Heart right ventricle (tissue), 16 donors: ENCODE measurements around the gene SRGAP1. TPM values are rescaled to one million over a fixed set of nuclear protein-coding genes. Genes with fewer than 3 reads are reported as not detected.

ENCODE experiments used
- ATAC-seq, 8 donors: fragments of 200-7000 bp; cut with Tn5 transposase; one replicate each; pipeline ENCODE4 v1.9.1; 2020; ENCODE audit warnings: mild to moderate bottlenecking in 8 of 8, moderate library complexity in 8 of 8, moderate number of reproducible peaks in 1 of 8
- DNase-seq, 2 donors: peaks; one replicate each; pipeline ENCODE4 v3.0.0-alpha.2; 2020
- H3K27ac ChIP-seq, 10 donors: fragments of 200-600 bp; sonication (generic) in 2 of 10; one replicate each; pipeline versions ENCODE4 v1.5.0 to v1.8.0; 2020 to 2022; ENCODE audit warnings: mild to moderate bottlenecking in 3 of 10
- H3K27me3 ChIP-seq, 7 donors: fragments of 200-600 bp; one replicate each; pipeline ENCODE4 v1.8.0; 2021 to 2022; ENCODE audit warnings: mild to moderate bottlenecking in 2 of 7
- H3K36me3 ChIP-seq, 9 donors: fragments of 200-600 bp; sonication (generic) in 1 of 9; one replicate each; pipeline versions ENCODE4 v1.5.0 to v1.8.0; 2020 to 2022; ENCODE audit warnings: mild to moderate bottlenecking in 2 of 9
- H3K4me1 ChIP-seq, 9 donors: fragments of 200-600 bp; sonication (generic) in 1 of 9; one replicate each; pipeline versions ENCODE4 v1.5.0 to v1.8.0; 2020 to 2022; ENCODE audit warnings: mild to moderate bottlenecking in 4 of 9
- H3K4me3 ChIP-seq, 10 donors: fragments of 200-600 bp; sonication (generic) in 2 of 10; one replicate each; pipeline versions ENCODE4 v1.5.0 to v1.8.0; 2020 to 2022; ENCODE audit warnings: mild to moderate bottlenecking in 7 of 10, moderate library complexity in 2 of 10
- H3K9me3 ChIP-seq, 11 donors: fragments of 200-600 bp in 10 of 11; sonication (generic) in 2 of 11; one replicate each; pipeline versions ENCODE4 v1.5.0 to v1.8.0; 2013 to 2022; ENCODE audit warnings: mild to moderate bottlenecking in 2 of 11, control low read depth in 1 of 11, moderate library complexity in 1 of 11
- CTCF ChIP-seq, 9 donors: fragments of 200-600 bp; sonication (generic) in 2 of 9; IDR thresholded peaks; one replicate each; pipeline versions ENCODE4 v1.5.0 to v1.8.0; 2021 to 2022; ENCODE audit warnings: antibody characterized with exemption in 9 of 9, mild to moderate bottlenecking in 5 of 9, moderate library complexity in 1 of 9
- WGBS, 2 donors: extraction: QIAGEN DNeasy Blood & Tissue Kit; methylation state at CpG; one replicate each; pipeline ENCODE4 v1.1.7; 2013; ENCODE audit warnings: inconsistent platforms in 1 of 2; 5-methylcytosine and 5-hydroxymethylcytosine counted together
- intact Hi-C, 10 donors: fragments of 100-400 bp; cut with DNase I; formaldehyde crosslinking; loops; one replicate each; pipeline versions ENCODE4 v1.11.1 to v1.14.2; 2022
- polyA plus RNA-seq, 2 donors: library from polyadenylated mRNA; stranded (reverse); fragments of 200-250 nt; gene quantifications; one replicate each; pipeline ENCODE4 v1.2.3, GENCODE V29; 2013
- total RNA-seq, 10 donors: library from RNA; stranded (reverse); fragmentation: NEBNext Ultra II Directional in 3 of 10; extraction: Animal tissue kit (Norgen Biotek cat#: 25700) in 3 of 10; gene quantifications; one replicate each; pipeline versions ENCODE4 v1.2.1 to v1.2.4, GENCODE V29; 2021 to 2023
- donor health status: Arrhythmogenic right ventricular cardiomyopathy.
- donor health status: ischemic (EF 13 %, LVEDD 7.1; RV severe dilation, severe dysfunction).
- donor health status: healthy with polysubstance abuse.
- donor health status: DM: no; HTN: yes; CAD: no.
- donor health status: DM: no; HTN: no; CAD: no.
- donor health status: ischemic (EF 25% LVEDD 6.9; RV normal size, moderate dysfunction).
- donor health status: ischemic (EF 25% LVEDD 5.7; RV mildly dilated, moderate dysfunction).
- donor health status: healthy.
- donor health status: DM: yes; HTN: yes; CAD: no.
- donor health status: Ischemic cardiomyopathy.
- donor health status: ischemic (EF 35%, LVEDD 5.7; RV mildly dilated, moderate dysfunction).
- donor health status: nonischemic (EF 11% LVEDD 7.7; RV severe dilation, severe dysfunction).
- donor health status: DM: yes; HTN: yes; CAD: no.
- donor health status: PGD.
- donor health status: ischemic (EF 29% LVEDD 5.4; RV normal size, mild dysfunction).
- donor health status: nonischemic (EF 23%, LVEDD 6.1; RV moderate dilation, normal function).

Gene SRGAP1
- total and polyA plus RNA-seq, 12 donors, result 1.3 to 6.4 (median 3.6) TPM

DNA sequence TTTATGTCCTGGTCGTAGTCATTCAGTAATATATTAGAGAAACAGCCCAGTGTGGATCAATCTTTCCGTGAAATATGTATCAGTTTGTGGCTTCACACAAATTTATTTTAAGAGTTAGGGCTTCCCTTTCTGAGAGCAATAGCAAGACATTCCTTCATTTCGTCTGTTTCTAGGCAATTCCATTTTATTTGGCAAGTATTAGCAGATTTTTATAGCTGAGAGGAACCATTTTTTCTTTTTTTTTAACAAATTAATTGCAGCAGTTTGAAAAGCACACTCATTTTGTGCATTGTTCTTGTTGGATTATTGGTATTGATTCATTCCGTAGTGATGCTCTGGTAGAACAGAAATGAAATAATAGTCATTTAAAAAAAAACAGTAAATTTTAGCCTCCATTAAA lies 132.9 kb downstream of the SRGAP1 start:
- H3K27ac ChIP-seq, result no peak overlapping the region
- no peaks in the 10 kb centered on the region for H3K27me3 ChIP-seq
- DNase-seq, result no peak
- no peaks in the 10 kb centered on the region for H3K36me3 ChIP-seq
- 73 to 82% methylated on average over 4 of the region's 4 CpGs for WGBS, 2 donors
- intact Hi-C loops, result loop anchor here in 1 of 10 donors (10.0 kb wide), 1 partner anchor 133 kb away; the partner anchor contains the start of gene SRGAP1
- peaks cover 0 to 6% (median 0%) of the 10 kb centered on the region in 9 donors for H3K4me1 ChIP-seq
- no peak for ATAC-seq
- H3K4me3 ChIP-seq, result no peak overlapping the region
- no peaks in the 10 kb centered on the region for H3K9me3 ChIP-seq
- no peak for TF ChIP-seq CTCF (IDR thresholded peaks at IDR 0.05)

DNA sequence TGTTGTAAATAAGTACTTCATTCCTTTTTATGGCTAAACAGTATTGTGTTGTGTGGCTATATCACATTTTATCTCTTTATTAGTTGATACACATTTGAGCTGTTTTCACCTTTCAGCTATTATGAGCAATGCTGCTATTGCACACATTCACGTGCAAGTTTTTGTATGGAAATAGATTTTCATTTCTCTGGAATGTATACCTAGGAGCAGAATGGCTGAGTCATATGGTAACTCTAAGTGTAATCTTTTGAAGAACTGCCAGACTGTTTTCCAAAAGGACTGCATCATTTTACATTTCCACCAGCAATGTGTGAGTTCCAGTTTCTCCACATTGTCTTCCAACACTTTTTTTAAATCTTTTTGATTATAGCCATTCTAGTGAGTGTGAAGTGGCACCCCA lies 134.0 kb downstream of the SRGAP1 start:
- intact Hi-C loops, result loop anchor here in 1 of 10 donors (10.0 kb wide), 1 partner anchor 134 kb away; the partner anchor contains the start of gene SRGAP1
- no peak for TF ChIP-seq CTCF (IDR thresholded peaks at IDR 0.05)

GRCh38 chr12:63980211-63980610 lies 135.7 kb downstream of the SRGAP1 start:
- WGBS, 2 donors, result 94 to 95% methylated on average over 4 of the region's 4 CpGs
- no peak for ATAC-seq

More for the DNA sequence above, 134.0 kb downstream of the SRGAP1 start:
- Histone ChIP-seq H3K27ac (no peak overlapping the region), H3K36me3 (no peaks in the 10 kb centered on the region), H3K4me1 (peaks cover 0 to 16% (median 0%) of the 10 kb centered on the region in 9 donors), H3K9me3 (no peaks in the 10 kb centered on the region), H3K4me3 (no peak overlapping the region), H3K27me3 (no peaks in the 10 kb centered on the region)
- DNase-seq, result no peak
- 73 to 98% methylated on average over 1 of the region's 1 CpG for WGBS, 2 donors
- no peak for ATAC-seq

DNA sequence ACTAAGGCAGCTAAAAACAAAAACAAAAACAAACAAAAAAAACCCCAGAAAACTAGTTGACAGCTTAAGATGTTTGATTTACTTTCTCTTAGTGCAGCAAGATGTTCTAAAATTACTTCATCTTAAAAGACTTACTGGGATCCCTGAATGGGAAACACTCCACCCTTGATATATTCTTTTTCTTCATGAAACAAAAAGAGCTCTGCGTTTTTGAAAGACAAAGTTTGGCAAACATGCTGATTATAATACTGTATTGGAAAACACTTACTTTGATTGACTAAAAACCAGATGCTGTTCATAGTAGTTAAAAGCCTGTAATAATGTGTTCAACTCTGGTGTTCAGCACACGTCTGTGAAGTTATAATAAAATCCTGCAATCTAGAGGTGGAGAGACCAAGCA lies 136.8 kb downstream of the SRGAP1 start:
- Histone ChIP-seq H3K4me1 (peaks cover 0 to 26% (median 0%) of the 10 kb centered on the region in 9 donors), H3K4me3 (no peak overlapping the region), H3K27me3 (no peaks in the 10 kb centered on the region), H3K36me3 (no peaks in the 10 kb centered on the region), H3K27ac (no peak overlapping the region), H3K9me3 (no peaks in the 10 kb centered on the region)
- TF ChIP-seq CTCF (IDR thresholded peaks at IDR 0.05), result no peak
- intact Hi-C loops, result no loop called here
- no peak for ATAC-seq
- 58 to 64% methylated on average over 2 of the region's 2 CpGs for WGBS, 2 donors
- no peak for DNase-seq

More at GRCh38 chr12:63980211-63980610, 135.7 kb downstream of the SRGAP1 start:
- Histone ChIP-seq H3K36me3 (no peaks in the 10 kb centered on the region), H3K27ac (no peak overlapping the region), H3K27me3 (no peaks in the 10 kb centered on the region), H3K4me1 (peaks cover 0 to 18% (median 0%) of the 10 kb centered on the region in 9 donors), H3K4me3 (no peak overlapping the region), H3K9me3 (no peaks in the 10 kb centered on the region)
- no peak for TF ChIP-seq CTCF (IDR thresholded peaks at IDR 0.05)
- DNase-seq, result no peak
- intact Hi-C loops, result no loop called here
